Endodermal cell (in vitro differentiated cells): Measurements from ENCODE around the gene MED17. TPM values are rescaled to one million over a fixed set of nuclear protein-coding genes. Genes with fewer than 3 reads are reported as not detected.

ENCODE experiments used
- DNase-seq: peaks from one replicate; pipeline ENCODE4 v3.0.0-alpha.2; 2017
- H3K27ac ChIP-seq: 2 replicates; pipeline ENCODE4 v1.5.1; 2013; ENCODE audit warnings: mild to moderate bottlenecking, low read depth, low read length, moderate library complexity
- H3K27me3 ChIP-seq: 2 replicates; pipeline ENCODE4 v1.6.1; 2013; ENCODE audit warnings: mild to moderate bottlenecking, low read length, moderate library complexity; ENCODE audit not compliant: insufficient read depth, control insufficient read depth, poor library complexity, severe bottlenecking
- H3K36me3 ChIP-seq: 2 replicates; pipeline ENCODE4 v1.7.0; 2013; ENCODE audit warnings: mild to moderate bottlenecking, low read length, moderate library complexity; ENCODE audit not compliant: control insufficient read depth, insufficient read depth
- H3K4me1 ChIP-seq: one replicate; pipeline ENCODE4 v1.7.0; 2013; ENCODE audit warnings: low read length; ENCODE audit not compliant: control insufficient read depth, insufficient read depth
- H3K4me3 ChIP-seq: 2 replicates; pipeline ENCODE4 v1.5.1; 2013; ENCODE audit warnings: mild to moderate bottlenecking, low read length, moderate library complexity
- H3K9ac ChIP-seq: 2 replicates; pipeline ENCODE4 v1.6.1; 2013; ENCODE audit warnings: mild to moderate bottlenecking, low read length, moderate library complexity; ENCODE audit not compliant: poor library complexity, severe bottlenecking; ENCODE audit errors: extremely low read depth
- H3K9me3 ChIP-seq: 2 replicates; pipeline ENCODE4 v1.6.1; 2013; ENCODE audit warnings: mild to moderate bottlenecking, low read length, moderate library complexity; ENCODE audit not compliant: control insufficient read depth
- H3K27ac Mint-ChIP-seq: 2 replicates; pipeline ENCODE4 v1.8.0; 2020; ENCODE audit warnings: mixed read lengths
- H3K27me3 Mint-ChIP-seq: 2 replicates; pipeline ENCODE4 v1.8.0; 2021; ENCODE audit warnings: mild to moderate bottlenecking, mixed read lengths; ENCODE audit not compliant: insufficient read depth
- H3K36me3 Mint-ChIP-seq: 2 replicates; pipeline ENCODE4 v1.8.0; 2020; ENCODE audit warnings: low read depth, mixed read lengths
- H3K4me1 Mint-ChIP-seq: 2 replicates; pipeline ENCODE4 v1.8.0; 2020; ENCODE audit warnings: mixed read lengths
- H3K4me3 Mint-ChIP-seq: 2 replicates; pipeline ENCODE4 v1.8.0; 2020; ENCODE audit warnings: mild to moderate bottlenecking, moderate library complexity, mixed read lengths
- H3K9me3 Mint-ChIP-seq: 2 replicates; pipeline ENCODE4 v1.8.0; 2020; ENCODE audit warnings: mild to moderate bottlenecking, mixed read lengths
- WGBS, 2 experiments: methylation state at CpG; one replicate each; pipeline versions ENCODE4 v1.1.5 to v1.1.7; 2013; ENCODE audit warnings: missing lambda C conversion rate in 2 of 2, mixed read lengths in 1 of 2; ENCODE audit not compliant: insufficient coverage in 1 of 2, insufficient read length in 1 of 2; 5-methylcytosine and 5-hydroxymethylcytosine counted together
- total RNA-seq, 2 donors: library from RNA; stranded (reverse); fragmentation: NEBNext Ultra II Directional in 1 of 2; extraction: Animal tissue kit (Norgen Biotek cat#: 25700) in 1 of 2; gene quantifications; 2 replicates in 1 of 2; 3 replicates in 1 of 2; pipeline ENCODE4 v1.2.1, GENCODE V29; 2021
- TF ChIP-seq, protein P1 (sequence below): fragments of 200-600 bp; sonication (generic); conservative IDR thresholded peaks from 2 replicates; pipeline ENCODE4 v1.5.0; 2021; ENCODE audit warnings: antibody characterized with exemption, mild to moderate bottlenecking

The MED17 gene
- total RNA-seq, 2 donors from 2014 or later: 40.6 to 46.2 TPM

DNA sequence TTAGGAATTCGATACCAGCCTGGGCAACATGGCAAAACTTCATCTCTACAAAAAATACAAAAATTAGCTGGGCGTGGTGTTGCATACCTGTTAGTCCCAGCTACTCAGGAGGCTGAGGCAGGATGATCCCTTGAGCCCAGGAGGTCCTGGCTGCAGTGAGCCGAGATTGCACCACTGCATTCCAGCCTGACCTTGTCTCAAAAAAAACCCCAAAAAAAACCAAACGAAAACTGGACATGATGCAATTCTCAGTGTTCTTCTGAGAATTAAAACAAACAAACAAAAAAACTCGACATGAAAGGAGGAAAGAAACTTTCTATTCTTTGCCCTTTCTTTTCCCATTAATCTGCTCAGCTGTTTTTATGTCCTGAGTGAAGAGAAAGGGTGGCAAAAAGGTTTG, 7.4 kb downstream of the MED17 start:
- Mint-ChIP-seq H3K36me3 (peaks cover 86% of the 10 kb centered on the region), H3K4me1 (peaks cover 7% of the 10 kb centered on the region), H3K27me3 (no peaks in the 10 kb centered on the region)

DNA sequence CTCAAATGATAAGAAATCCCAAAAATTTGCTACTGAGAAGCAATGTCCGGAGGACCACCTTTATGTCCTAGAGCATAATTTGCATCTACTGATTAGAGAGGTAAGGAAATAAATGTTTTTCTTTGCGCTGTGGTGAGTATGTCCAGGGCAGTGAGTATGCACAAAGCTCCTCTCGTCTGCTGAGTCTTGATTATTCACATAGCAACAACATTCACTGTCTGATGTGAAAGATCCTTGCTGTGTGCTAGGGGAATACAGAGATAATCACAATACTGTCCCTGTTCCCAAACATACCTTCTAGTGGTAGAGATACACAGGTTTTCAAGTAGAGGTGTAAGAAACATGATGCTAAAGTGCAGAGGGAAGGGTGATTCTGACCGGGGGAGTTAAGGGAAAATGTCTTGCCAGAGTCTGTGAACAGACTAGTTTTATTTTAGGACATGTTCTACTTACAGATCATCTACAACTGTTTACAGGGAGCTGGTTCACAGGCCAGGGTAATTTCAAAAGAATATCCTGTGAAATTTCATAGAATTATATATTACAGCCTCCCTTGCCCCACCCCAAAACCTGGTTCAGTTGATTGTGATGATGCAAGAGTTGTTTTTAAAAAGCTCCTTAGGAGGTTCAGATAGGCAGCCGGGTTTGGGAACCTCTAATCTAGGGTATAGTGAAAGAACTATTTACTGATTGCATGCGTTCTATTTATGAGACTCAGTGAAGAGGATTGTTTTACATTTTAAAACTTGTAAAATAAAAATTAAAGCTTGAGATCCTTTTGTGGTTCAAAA, 12.6 kb downstream of the MED17 start:
- Histone ChIP-seq H3K27ac (no peak overlapping the region), H3K4me1 (peaks cover 3% of the 10 kb centered on the region), H3K9ac (no peak overlapping the region), H3K27me3 (no peaks in the 10 kb centered on the region), H3K36me3 (peaks cover 95% of the 10 kb centered on the region), H3K9me3 (no peaks in the 10 kb centered on the region), H3K4me3 (no peak overlapping the region)
- TF ChIP-seq, protein P1, sequence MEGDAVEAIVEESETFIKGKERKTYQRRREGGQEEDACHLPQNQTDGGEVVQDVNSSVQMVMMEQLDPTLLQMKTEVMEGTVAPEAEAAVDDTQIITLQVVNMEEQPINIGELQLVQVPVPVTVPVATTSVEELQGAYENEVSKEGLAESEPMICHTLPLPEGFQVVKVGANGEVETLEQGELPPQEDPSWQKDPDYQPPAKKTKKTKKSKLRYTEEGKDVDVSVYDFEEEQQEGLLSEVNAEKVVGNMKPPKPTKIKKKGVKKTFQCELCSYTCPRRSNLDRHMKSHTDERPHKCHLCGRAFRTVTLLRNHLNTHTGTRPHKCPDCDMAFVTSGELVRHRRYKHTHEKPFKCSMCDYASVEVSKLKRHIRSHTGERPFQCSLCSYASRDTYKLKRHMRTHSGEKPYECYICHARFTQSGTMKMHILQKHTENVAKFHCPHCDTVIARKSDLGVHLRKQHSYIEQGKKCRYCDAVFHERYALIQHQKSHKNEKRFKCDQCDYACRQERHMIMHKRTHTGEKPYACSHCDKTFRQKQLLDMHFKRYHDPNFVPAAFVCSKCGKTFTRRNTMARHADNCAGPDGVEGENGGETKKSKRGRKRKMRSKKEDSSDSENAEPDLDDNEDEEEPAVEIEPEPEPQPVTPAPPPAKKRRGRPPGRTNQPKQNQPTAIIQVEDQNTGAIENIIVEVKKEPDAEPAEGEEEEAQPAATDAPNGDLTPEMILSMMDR: no peak
- Mint-ChIP-seq H3K4me1 (peaks cover 2% of the 10 kb centered on the region), H3K36me3 (peaks cover 83% of the 10 kb centered on the region), H3K27me3 (no peaks in the 10 kb centered on the region), H3K27ac (no peak overlapping the region), H3K9me3 (no peaks in the 10 kb centered on the region), H3K4me3 (no peak overlapping the region)
- no peak for DNase-seq
- 92 to 100% methylated on average over 4 to 6 of the region's 6 CpGs for WGBS, 2 experiments

More for the DNA sequence above, 7.4 kb downstream of the MED17 start:
- Histone ChIP-seq H3K9me3 (no peaks in the 10 kb centered on the region), H3K27me3 (no peaks in the 10 kb centered on the region), H3K27ac (no peak overlapping the region), H3K4me3 (no peak overlapping the region), H3K4me1 (peaks cover 3% of the 10 kb centered on the region), H3K9ac (no peak overlapping the region), H3K36me3 (peaks cover 97% of the 10 kb centered on the region)
- DNase-seq: no peak
- Mint-ChIP-seq H3K4me3 (no peak overlapping the region), H3K9me3 (no peaks in the 10 kb centered on the region), H3K27ac (no peak overlapping the region)
- TF ChIP-seq, protein P1: no peak
- 91 to 92% methylated on average over 4 to 5 of the region's 5 CpGs for WGBS, 2 experiments

DNA sequence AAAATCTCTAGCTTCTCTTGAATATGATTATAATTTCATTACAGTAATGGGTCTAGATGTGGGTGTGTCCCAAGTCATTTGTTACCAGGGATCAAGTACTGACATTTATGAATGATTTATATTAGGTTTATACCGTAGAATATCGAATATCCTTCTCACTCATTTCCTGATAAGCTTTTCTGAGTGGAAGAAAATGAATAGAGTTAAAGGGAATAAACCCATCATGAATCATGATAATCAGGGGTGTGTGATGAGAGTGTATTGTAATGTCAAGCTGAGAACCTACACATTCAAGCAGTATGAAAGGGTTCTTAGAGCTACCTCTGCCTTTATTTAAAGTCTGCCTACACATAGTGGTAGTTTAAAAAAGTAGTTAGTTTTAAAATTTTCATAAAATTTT, 17.3 kb downstream of the MED17 start:
- WGBS, 2 experiments: 100% methylated on average over 2 of the region's 2 CpGs; no CpG with 5 or more reads in 1 of the 2 experiments
- TF ChIP-seq, protein P1: no peak
- Histone ChIP-seq H3K27ac (no peak overlapping the region), H3K4me1 (no peaks in the 10 kb centered on the region), H3K27me3 (no peaks in the 10 kb centered on the region), H3K4me3 (no peak overlapping the region), H3K9me3 (no peaks in the 10 kb centered on the region), H3K36me3 (peaks cover 94% of the 10 kb centered on the region), H3K9ac (no peak overlapping the region)
- Mint-ChIP-seq H3K27me3 (no peaks in the 10 kb centered on the region), H3K36me3 (peaks cover 75% of the 10 kb centered on the region), H3K9me3 (no peaks in the 10 kb centered on the region), H3K4me1 (no peaks in the 10 kb centered on the region), H3K27ac (no peak overlapping the region), H3K4me3 (no peak overlapping the region)
- DNase-seq: no peak
